LNCAP (cell line): ENCODE results near the gene ANO2.
A peak's percentile ranks its signal among the peaks of the same experiment; 100 is the strongest.

Experiments
- CTCF ChIP-seq: fragments of 450-650 bp; IDR thresholded peaks from 2 replicates; pipeline ENCODE4 v1.5.1; 2017; ENCODE audit warnings: mild to moderate bottlenecking

ANO2 gene

GRCh38 chr12:5875851-5876250, 69.2 kb downstream of the ANO2 start:
- no peak for TF ChIP-seq CTCF

GRCh38 chr12:5874514-5874913, 70.5 kb downstream of the ANO2 start:
- no peak for TF ChIP-seq CTCF

- no peak for TF ChIP-seq CTCF
These were observed 71.7 kb downstream of the ANO2 start for GRCh38 chr12:5873281-5873919.

GRCh38 chr12:5872745-5873144, 72.3 kb downstream of the ANO2 start:
- TF ChIP-seq CTCF: peak; percentile 36; the same call in 1 of the 2 replicates

- no peak for TF ChIP-seq CTCF
These were observed 73.3 kb downstream of the ANO2 start for GRCh38 chr12:5871741-5872140.

- no peak for TF ChIP-seq CTCF
These were observed 74.9 kb downstream of the ANO2 start for GRCh38 chr12:5870183-5870582.

- no peak for TF ChIP-seq CTCF
These were observed 76.3 kb downstream of the ANO2 start for GRCh38 chr12:5868625-5869295.

GRCh38 chr12:5865397-5865796, 79.7 kb downstream of the ANO2 start:
- no peak for TF ChIP-seq CTCF
